ENCODE results near the gene DSCAML1.

DSCAML1 gene

GRCh38 chr11:117670443-117670842 lies 126.6 kb downstream of the DSCAML1 start:
- in situ Hi-C loops (cut with MboI; ENCODE audit: low pct_unique_long_range_greater_than_20kb, low sequenced_read_pairs, unreplicated experiment): no loop called here
- no peak for TF ChIP-seq CTCF (IDR thresholded peaks at IDR 0.05; ENCODE audit: extremely low read depth, insufficient read depth, missing control alignments)
- DNase-seq (ENCODE audit: low spot score): no peak

GRCh38 chr11:117669616-117670015 lies 127.4 kb downstream of the DSCAML1 start:
- no peak for DNase-seq (ENCODE audit: low spot score)
- in situ Hi-C loops (cut with MboI; ENCODE audit: low pct_unique_long_range_greater_than_20kb, low sequenced_read_pairs, unreplicated experiment): no loop called here
- TF ChIP-seq CTCF (IDR thresholded peaks at IDR 0.05; ENCODE audit: extremely low read depth, insufficient read depth, missing control alignments): no peak

GRCh38 chr11:117669062-117669461 lies 128.0 kb downstream of the DSCAML1 start:
- DNase-seq (ENCODE audit: low spot score): no peak
- in situ Hi-C loops (cut with MboI; ENCODE audit: low pct_unique_long_range_greater_than_20kb, low sequenced_read_pairs, unreplicated experiment): no loop called here
- no peak for TF ChIP-seq CTCF (IDR thresholded peaks at IDR 0.05; ENCODE audit: extremely low read depth, insufficient read depth, missing control alignments)

GRCh38 chr11:117668321-117668751 lies 128.7 kb downstream of the DSCAML1 start:
- no peak for TF ChIP-seq CTCF (IDR thresholded peaks at IDR 0.05; ENCODE audit: extremely low read depth, insufficient read depth, missing control alignments)
- in situ Hi-C loops (cut with MboI; ENCODE audit: low pct_unique_long_range_greater_than_20kb, low sequenced_read_pairs, unreplicated experiment): no loop called here
- DNase-seq (ENCODE audit: low spot score): no peak

GRCh38 chr11:117664897-117665296 lies 132.1 kb downstream of the DSCAML1 start:
- DNase-seq (ENCODE audit: low spot score): no peak
- no peak for TF ChIP-seq CTCF (IDR thresholded peaks at IDR 0.05; ENCODE audit: extremely low read depth, insufficient read depth, missing control alignments)
- in situ Hi-C loops (cut with MboI; ENCODE audit: low pct_unique_long_range_greater_than_20kb, low sequenced_read_pairs, unreplicated experiment): no loop called here

GRCh38 chr11:117663821-117664220 lies 133.2 kb downstream of the DSCAML1 start:
- TF ChIP-seq CTCF (IDR thresholded peaks at IDR 0.05; ENCODE audit: extremely low read depth, insufficient read depth, missing control alignments): no peak
- no peak for DNase-seq (ENCODE audit: low spot score)
- in situ Hi-C loops (cut with MboI; ENCODE audit: low pct_unique_long_range_greater_than_20kb, low sequenced_read_pairs, unreplicated experiment): no loop called here

- in situ Hi-C loops (cut with MboI; ENCODE audit: low pct_unique_long_range_greater_than_20kb, low sequenced_read_pairs, unreplicated experiment): no loop called here
Observed at GRCh38 chr11:117663414-117663813, 133.6 kb downstream of the DSCAML1 start.

More at GRCh38 chr11:117663414-117663813, 133.6 kb downstream of the DSCAML1 start:
- DNase-seq (ENCODE audit: low spot score): no peak
- no peak for TF ChIP-seq CTCF (IDR thresholded peaks at IDR 0.05; ENCODE audit: extremely low read depth, insufficient read depth, missing control alignments)
